WTC11 (cell line): ENCODE measurements around the gene IFITM5.

Experiments
- E2F1 ChIP-seq: sonication (generic); formaldehyde crosslinking; IDR thresholded peaks from 2 replicates; pipeline ENCODE4 v1.8.0; 2022; ENCODE audit warnings: mild to moderate bottlenecking, missing genetic modification reagents
- JAZF1 ChIP-seq: fragments of 250-450 bp; sonication (Bioruptor Pico); IDR thresholded peaks from 2 replicates; pipeline ENCODE4 v1.9.0; 2021; ENCODE audit warnings: moderate library complexity, mild to moderate bottlenecking, inconsistent platforms

DNA sequence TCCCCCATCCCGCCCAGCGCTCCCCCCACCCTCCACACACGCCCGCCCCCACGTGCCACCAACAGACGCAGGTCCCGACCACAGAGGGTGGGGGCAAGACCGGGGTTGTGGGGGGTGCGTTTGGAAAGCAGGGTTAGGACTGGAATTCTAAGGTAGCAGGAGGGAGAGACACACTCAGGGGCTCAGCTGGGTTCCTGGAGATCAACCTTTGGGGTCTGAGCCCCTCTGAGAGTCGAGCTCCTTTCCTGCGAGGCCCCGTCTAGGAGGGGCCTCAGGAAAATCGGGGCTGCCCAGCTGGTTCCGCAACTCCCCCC, 10.0 kb downstream of the IFITM5 start:
- TF ChIP-seq JAZF1: no peak
- no peak for TF ChIP-seq E2F1 (CRISPR knock-in tag)
